ENCODE measurements around the gene GRIP1.

The GRIP1 gene

DNA sequence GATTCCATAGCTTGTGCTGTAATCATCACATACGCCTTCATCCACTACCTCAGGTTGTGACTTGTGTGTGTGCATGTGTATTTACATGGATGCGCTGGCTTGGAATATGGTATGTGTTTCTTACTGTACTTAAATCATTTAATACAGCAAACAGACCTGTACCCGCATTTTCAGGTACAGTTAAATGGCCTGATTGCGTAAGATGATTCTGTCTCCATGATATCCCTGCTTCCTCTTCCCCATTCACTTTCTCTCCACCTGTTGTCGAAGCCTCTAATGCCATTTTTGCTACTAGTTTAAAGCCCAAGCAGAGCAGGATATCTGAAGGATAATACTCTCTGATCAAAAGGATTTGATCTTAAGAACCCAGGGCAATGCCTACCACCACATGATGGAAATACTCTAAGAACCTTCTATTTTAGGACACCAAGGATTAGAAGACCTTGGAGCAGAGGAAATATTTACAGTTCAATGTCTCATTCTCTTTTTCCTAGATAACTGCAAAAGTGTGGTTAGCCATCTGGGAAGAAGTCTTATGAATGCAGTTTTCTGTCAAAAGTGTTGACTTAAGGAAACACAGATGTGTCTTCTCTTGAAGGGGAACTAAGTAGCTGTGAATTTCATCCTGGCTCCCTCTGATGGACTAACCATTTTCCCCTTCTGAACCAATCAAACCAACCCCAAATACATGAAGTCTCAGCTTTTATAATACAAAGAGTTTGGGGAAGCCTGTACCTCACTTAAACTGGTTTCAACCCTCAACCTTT, 297.9 kb downstream of the GRIP1 start:
- no peak for DNase-seq (ENCODE audit: low read depth)

DNA sequence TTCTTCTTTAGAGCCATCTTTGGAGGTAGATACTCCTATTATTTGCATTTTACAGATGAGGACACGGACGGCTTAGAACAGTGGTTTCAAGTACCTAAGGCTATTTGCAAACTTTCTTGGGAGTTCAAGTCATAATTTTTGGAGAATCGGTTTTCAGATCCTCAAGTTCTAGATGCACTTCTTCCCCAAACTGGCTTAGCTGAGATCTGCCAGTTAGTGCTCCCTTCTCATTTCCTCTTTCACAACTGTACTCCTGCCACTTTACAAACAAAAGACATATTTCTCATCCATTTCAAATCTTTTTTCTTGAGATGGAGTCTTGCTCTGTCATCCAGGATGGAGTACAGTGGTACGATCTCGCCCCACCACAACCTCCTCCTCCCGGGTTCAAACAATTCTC, 299.3 kb downstream of the GRIP1 start:
- no peak for DNase-seq (ENCODE audit: low read depth)

DNA sequence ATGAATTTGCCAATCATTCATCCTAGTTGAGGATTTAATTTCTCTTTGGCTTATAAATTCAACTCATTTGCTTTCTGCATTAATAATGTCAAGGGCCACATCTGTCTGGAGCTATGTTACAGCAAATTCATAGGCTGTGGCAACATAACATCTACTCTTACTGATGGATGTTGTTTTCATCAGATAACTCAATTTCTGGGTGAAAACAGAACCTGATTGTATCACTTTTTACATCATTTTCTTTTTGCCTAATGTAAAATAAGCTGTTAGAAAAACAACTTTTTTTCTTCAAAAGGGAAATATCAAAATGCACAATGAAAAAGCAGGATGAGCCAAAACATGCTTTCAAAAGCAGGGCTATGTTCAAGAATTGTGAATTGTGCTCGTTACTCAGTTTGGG, 303.3 kb downstream of the GRIP1 start:
- no peak for DNase-seq (ENCODE audit: low read depth)

DNA sequence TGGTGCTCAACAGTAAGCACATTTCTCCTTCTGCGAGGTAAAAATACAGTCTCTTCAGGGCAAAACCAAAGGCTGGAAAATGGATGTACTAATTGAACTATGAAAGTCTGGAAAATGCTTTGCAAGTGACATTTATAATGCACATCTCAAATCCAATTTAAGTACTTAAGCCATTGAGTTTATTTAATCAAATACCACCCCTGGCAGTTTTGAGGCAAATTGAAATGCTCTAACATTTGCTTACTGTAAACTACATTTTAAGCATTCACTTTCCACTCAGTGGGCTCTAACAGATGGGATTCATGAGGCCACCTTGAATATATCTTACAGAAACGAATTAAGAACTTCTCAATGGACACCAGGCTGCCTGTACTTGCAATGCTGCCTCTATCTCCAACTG, 306.9 kb downstream of the GRIP1 start:
- DNase-seq (ENCODE audit: low read depth): no peak

DNA sequence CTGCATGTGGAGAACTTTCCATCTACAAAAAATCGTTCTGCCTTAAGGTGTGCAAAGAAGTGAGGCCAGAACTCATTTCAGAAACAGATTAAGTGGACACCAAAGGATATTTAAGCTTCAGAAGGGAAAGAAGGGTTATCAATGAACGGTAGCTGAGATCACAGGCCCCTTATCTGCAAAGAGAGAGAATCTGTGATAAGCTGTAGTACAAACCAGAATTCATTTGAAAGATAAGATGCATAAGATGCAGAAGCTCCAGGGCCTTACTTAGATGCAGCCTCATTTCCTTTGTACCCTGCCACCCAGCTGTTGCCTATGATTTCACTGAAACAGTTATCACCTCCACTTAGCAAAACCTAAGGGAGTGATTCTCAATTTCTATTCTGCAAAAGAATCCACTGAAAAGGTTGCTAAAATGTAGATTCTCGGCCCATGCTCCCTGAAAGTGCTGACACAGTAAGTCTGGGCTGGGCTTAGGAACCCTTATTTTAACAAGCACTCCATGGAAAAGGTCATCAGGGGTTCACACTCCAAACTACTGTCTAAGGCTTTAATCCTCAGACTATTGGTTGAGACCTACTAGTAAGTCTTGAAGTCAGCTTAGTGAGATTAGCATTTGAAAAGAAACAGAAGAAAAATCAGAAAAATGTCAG, 311.7 kb downstream of the GRIP1 start:
- no peak for DNase-seq (ENCODE audit: low read depth)

DNA sequence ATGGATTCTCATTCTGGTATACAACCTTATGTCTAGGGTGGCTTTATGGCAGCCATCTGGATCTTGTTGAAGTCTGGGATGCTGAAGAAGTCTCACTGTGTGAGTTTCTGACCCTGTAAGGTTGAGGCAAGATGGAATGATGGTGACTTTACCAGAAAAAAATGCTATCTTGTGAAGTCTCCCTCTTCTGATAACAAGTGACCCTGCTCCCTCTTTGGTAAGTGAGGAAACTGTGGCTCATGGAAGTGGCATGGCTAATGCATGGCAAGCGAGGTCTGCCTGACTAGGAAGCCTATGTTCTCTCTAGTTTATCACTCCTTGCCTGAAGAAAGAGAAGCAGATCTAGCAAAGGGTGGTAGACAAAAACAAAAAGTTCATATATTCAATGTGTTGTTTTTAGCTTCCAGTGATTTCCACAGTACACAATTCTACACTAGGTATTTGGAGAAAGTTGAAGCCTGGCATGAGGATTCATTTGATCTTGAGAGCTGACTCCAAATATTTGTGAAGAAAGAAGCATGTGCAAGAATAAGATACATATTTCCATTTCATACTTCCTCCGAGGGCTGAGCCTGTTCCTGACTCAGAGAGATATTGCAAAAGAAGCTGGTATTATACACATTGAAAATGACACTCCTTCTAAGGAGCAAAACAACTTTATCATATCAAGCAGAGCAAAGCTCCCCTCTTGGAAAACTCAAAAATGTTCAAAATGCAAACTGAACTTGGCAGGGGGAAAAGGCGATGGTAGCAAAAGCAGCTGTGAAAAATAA, 313.0 kb downstream of the GRIP1 start:
- DNase-seq (ENCODE audit: low read depth): peak; percentile 45

DNA sequence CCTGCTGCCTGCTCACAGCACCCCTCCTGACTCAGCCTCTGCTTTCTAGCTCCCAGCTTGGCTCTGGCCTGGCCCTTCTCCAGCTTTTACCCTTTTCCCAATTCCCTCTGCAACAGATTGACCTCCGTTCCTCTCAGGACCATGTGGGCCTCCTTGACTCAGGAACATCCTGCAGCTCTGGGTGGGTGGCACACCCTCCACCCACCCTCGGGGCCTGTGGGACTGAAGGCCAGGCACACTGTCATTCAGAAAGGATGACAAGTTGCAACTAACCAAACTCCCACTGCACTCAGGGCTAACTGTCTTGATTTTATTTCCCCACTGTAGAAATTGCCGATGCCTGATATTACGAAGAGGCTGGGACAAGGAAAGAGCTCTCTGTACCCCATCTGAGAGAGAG, 317.2 kb downstream of the GRIP1 start:
- DNase-seq (ENCODE audit: low read depth): no peak

DNA sequence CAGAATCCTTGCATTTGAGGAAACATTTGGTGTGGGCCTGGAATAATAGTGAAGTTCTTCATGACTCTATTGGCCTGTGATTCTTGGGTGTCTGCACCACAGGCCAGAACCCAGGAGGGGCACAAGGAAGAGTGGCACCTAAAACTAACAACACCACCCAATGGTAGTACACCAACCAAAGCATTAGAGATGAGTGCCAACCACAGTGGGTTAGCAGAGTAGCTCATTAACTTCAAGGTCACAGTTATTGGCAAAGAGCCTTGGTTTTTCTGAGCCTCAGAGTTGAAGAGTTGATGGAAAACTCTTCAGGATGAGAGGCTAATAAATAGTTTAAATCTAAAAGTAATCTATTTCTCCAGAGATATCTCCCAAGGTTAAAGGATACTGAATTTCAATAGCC, 319.6 kb downstream of the GRIP1 start:
- DNase-seq (ENCODE audit: low read depth): no peak

DNA sequence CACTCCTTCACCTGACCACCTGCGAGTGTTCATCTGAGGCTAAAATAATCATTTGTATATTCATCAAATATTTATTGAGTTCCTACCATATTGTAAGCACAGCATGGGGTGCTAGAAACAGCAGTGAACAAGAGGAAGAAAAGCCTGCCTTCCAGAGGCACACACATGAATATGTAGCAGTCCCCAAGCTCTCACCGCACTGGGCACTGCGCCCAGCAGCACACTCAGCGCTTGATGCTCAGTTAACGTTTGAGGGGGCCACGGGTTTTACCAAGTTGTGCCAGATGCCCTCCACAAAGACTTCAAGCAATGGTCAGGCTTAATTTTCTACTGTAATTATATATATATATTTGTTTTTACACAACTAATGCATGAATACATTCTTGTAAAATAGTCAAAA, 324.6 kb downstream of the GRIP1 start:
- DNase-seq (ENCODE audit: low read depth): no peak

DNA sequence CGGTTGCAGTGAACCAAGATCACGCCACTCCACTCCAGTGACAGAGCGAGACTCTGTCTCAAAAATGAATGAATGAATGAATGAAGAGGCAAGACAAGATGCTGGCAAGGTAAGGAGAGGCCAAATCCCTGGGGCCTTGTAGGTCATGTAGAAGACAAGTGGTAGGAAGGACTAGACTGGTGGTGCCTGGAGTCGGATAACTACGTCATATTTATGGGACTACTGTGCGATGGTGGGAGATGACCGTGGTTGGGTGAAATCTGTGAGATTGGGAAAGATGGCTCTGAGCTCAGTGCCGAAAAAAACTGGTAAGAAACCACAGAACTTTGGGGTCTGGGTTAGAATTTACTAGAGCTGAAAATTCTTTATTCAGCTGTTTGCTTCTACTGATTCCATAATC, 326.0 kb downstream of the GRIP1 start:
- no peak for DNase-seq (ENCODE audit: low read depth)

DNA sequence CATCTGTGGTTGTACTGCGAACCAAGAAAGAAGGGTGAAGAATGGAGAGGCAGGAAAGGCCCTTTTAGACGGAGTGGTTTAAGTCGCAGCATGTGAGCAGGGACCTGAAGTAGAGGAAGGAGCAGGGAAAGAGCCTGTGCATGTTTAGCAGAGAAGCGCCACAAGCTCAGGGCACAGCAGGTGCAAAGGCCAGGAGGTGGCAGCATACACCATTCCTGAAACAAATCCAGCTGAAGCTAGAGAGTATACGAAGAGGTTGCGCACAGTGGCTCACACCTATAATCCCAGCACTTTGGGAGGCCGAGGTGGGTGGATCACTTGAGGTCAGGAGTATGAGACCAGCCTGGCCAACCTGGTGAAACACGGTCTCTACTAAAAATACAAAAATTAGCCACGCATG, 326.7 kb downstream of the GRIP1 start:
- no peak for DNase-seq (ENCODE audit: low read depth)

DNA sequence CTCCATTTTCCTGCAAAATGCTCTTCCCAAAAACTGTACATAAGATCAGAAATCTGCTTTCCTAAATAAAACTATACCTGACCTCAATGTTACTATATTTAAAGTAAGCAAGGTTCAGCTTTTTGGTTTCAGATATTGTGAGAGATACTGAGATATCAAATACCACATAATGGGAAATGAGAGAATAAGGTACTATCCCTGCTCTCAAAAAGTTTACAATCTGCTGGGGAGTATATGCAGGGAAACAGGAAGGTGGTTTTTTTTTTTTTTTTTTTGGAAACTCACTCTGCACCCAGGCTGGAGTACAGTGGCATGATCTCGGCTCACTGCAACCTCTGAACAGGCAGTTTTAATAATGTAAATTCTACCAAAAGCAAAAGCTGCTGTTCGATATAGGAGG, 327.6 kb downstream of the GRIP1 start:
- DNase-seq (ENCODE audit: low read depth): no peak

DNA sequence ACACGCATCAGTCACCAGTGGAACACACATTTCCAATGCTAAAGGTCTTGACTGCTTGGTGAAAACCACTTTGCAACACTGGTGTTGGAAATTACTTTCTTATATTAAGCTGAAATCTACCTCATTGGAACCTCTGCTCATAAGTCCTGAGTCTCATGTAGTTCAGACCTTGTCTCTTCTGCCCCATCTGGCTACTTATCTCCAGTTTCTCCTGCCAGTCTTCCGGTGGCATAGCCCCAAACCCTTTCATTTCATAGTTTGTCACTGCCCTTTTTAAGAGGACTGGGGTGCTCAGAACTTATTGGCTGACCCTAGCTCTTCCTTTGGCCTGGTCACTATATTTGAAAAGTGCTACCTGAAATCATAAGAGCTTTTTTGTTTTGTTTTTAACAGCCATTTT, 332.9 kb downstream of the GRIP1 start:
- no peak for DNase-seq (ENCODE audit: low read depth)

DNA sequence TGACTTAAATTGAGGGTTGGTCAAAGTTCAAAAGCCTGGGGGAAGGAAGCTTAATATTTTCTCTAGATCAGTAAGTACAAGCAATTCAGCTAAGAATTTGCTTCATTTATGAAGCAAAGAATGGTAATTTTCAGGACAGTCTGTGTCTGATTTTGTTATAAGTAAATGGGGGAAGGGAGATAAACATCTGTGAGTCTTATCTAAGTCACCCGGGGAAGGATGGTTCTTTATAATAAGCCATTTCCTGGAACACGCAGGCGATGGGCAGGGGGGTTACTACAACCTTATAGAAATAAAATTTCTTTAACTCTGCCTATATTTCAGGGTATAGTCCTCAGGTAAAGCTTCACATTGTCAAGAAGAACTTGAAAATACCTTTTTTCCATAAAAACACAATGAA, 333.7 kb downstream of the GRIP1 start:
- DNase-seq (ENCODE audit: low read depth): no peak

DNA sequence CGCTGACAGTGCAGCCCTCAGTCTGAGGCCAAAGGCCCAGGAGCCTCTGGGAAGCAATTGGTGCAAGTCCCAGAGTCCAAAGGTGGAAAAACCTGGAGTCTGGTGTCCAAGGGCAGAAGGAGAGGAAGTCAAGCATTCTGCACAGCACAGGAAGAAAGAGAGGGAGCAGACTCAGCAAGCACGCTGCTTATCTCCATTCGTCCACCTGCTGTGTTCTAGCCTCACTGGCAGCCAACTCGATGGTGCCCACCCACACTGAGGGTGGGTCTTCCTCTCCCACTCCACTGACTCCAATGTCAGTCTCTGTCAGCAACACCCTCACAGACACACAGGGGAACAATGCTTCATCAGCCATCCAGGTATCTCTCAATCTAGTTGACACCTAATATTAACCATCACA, 337.8 kb downstream of the GRIP1 start:
- DNase-seq (ENCODE audit: low read depth): no peak

DNA sequence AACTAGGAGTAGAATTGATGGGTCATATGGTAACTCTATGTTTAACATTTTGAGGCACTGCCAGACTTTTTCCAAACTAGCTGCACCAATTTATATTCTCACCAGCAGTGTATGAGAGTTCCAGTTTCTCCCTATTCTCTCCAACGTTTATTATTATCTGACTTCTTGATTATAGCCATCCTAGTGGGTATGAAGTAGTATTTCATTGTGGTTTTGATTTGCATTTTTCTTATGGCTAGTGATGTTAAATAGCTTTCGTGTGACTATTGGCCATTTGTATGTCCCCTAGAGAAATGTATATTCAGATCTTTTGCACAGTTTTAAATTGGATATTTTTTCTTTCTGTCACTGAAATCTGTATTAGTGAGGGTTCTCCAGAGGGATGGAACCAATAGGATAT, 338.7 kb downstream of the GRIP1 start:
- no peak for DNase-seq (ENCODE audit: low read depth)

DNA sequence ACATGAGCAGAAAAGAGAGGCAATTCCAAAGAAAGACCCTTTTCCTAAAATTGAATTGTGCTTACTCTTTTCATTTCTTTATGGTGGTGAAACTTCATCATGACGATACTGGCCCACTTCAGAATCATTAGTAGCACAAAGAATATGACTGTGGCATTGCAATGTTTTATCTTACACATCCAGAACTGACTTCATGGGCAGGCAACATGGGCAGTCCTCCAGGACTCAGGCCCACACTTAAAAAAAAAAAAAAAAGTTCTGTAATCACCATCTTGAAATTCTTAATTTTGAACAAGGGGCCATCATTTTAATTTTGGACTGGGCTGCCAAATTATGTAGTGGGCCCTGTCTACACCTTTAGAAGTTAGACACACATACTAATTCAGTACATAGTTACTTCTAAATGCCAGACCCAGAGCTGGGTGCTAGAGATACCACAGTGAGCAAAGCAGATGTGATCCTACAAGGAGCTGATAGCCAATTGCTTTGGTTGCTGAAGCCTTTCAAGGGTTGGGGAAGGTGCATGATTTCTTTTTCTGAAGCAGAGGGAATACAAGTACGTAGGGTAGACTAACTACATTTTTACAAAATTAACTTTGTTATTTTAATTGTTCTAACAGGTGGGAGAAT, 341.4 kb downstream of the GRIP1 start:
- DNase-seq (ENCODE audit: low read depth): no peak

DNA sequence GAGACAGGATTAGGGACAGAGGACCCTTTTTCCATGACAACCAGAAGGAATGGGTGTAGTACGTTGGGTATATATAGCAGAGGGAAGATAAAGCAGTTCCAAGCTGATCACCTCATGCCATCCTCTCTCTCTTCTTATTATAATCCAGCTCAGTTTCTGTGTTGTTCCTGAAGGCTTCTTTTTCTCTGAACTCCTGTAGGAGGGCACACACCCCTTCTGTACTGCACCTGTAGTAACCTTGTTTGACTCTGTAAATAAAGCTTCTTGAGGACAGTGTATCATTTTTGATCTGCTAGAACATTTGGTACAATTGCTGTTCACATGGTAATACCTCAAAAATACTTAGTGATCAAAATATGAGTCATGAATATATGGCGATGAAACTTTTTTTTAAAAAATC, 343.1 kb downstream of the GRIP1 start:
- DNase-seq (ENCODE audit: low read depth): no peak

DNA sequence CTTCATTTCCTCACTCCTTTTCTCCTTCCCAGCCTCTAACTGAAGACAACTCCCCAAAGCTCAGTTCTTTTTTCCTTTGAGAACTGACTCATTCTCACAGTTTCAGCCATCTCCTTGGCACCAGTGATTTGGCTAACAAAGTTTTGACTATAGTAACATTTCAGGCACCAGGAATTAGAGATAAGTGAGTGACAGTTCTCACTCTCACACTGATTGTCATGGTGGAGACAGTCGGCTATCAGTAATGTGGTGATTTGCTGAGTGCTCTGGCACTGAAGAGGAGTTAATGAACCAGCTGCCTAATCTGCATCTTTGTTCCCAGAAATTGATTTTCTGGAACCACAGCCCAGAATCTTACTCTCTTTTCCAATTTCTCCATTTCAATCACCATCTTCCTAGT, 347.1 kb downstream of the GRIP1 start:
- no peak for DNase-seq (ENCODE audit: low read depth)

DNA sequence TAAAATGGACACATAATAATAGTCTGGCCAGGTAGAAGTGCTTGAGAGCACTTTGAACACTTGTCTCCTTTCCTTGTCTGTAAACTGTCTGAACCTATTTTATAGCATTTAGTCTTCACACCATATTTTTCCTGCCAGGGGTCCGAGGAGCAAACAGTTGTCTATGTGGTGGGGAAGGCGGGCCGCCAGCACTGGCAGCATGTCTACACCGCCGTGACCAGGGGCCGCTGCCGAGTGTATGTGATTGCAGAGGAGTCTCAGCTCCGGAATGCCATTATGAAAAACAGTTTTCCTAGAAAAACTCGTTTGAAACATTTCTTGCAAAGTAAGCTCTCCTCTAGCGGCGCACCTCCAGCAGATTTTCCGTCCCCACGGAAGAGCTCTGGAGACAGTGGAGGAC, 347.9 kb downstream of the GRIP1 start:
- no peak for DNase-seq (ENCODE audit: low read depth)

DNA sequence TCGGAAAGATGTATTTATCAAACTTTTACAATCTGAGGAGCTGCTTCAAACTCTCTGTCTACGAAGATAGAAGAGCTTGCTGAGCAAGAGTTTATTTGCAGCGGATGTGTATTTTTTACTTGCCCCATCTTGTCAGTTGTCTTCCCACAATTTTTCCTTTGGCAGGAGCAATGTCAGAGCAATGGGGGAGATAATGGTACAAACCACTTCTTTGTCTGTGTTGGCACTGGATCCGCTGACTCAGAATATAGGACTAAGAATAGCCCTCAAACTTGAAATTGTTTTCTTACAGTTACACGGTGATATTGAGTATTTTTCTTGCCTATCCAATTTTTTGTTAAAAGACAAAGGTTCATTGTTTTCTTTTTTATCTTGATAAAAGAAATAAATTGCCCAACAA, 348.9 kb downstream of the GRIP1 start:
- no peak for DNase-seq (ENCODE audit: low read depth)

DNA sequence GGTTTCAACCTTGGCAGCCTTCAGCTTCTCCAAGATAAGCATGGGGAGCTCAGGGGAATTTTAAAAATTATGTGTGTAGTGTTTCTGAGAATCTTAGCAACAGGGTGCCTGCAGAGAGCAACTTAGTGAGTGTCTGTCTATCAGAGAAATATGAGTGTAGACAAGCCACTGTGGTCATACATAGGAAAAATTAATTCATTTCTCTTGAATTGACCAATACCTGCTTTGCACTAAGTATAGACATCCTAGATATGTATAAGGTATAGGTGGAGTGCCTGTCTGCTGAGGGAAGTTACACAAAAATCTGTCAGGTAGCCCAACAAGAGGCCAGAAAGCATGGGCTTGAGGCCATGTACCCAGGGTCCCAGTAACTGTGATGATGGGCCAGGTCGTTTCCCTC, 355.9 kb downstream of the GRIP1 start:
- no peak for DNase-seq (ENCODE audit: low read depth)

DNA sequence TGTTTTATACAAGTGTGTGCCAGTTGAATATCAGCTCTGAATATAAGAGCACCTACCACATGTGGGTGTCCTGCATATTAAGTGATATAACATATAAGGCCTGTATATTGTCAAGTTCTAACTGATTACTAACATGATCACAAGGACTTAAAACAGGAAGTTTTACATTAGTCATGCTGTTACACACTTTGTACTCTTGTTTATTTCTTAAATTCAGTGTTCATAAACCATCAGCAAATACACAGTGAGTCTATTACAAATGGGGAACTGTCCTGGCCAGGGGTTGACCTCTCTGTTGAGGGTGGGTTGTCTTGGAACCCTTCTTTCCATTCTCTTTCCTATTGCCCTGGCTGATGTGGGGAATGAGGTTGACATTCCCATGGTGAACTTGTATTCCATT, 357.4 kb downstream of the GRIP1 start:
- DNase-seq (ENCODE audit: low read depth): no peak

Measured in fibroblast of gingiva (primary cell).